Peyer's patch (tissue), 4 donors: ENCODE measurements around the gene GADL1.

ENCODE experiments used
- POLR2A ChIP-seq, 2 donors: fragments of 450-650 bp; IDR thresholded peaks; one replicate each; pipeline ENCODE4 v1.5.1; 2017; ENCODE audit warnings: antibody characterized with exemption in 2 of 2, mild to moderate bottlenecking in 2 of 2, moderate library complexity in 2 of 2
- TF ChIP-seq, protein P1 (sequence below), 6 experiments: fragments of 450-650 bp in 4 of 6; fragments of 200-600 bp in 2 of 6; sonication (generic) in 1 of 6; IDR thresholded peaks; one replicate each; pipeline ENCODE4 v1.5.1; 2017 to 2019; ENCODE audit warnings: antibody characterized with exemption in 6 of 6, mild to moderate bottlenecking in 3 of 6, moderate library complexity in 1 of 6

DNA sequence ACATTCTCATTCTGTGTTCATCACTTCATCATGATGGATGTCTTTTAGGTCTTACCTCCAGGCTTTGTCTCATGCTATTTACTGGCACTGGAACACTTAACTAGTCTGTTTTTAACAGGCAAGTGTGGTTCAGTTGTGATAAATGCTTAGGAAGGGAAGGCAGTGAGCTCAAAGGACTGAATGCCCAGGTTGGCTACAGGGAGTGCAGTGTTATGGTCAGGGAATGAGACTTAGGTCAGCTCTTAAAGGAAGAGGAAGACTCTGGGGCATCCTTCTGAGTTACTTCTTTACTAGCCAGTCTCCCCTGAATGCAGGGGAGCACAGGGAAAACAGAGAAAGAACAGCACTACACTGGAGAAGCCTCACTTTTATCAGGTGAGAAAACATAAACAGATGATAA lies 215.4 kb downstream of the GADL1 start:
- TF ChIP-seq, protein P1, sequence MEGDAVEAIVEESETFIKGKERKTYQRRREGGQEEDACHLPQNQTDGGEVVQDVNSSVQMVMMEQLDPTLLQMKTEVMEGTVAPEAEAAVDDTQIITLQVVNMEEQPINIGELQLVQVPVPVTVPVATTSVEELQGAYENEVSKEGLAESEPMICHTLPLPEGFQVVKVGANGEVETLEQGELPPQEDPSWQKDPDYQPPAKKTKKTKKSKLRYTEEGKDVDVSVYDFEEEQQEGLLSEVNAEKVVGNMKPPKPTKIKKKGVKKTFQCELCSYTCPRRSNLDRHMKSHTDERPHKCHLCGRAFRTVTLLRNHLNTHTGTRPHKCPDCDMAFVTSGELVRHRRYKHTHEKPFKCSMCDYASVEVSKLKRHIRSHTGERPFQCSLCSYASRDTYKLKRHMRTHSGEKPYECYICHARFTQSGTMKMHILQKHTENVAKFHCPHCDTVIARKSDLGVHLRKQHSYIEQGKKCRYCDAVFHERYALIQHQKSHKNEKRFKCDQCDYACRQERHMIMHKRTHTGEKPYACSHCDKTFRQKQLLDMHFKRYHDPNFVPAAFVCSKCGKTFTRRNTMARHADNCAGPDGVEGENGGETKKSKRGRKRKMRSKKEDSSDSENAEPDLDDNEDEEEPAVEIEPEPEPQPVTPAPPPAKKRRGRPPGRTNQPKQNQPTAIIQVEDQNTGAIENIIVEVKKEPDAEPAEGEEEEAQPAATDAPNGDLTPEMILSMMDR (IDR thresholded peaks at IDR 0.05), result no peak
- no peak for TF ChIP-seq POLR2A (IDR thresholded peaks at IDR 0.05)
